SK-N-SH (cell line): ENCODE data around the gene GRIA1. TPM values are rescaled to one million over a fixed set of nuclear protein-coding genes. Genes with fewer than 3 reads are reported as not detected.

Experiments
- CTCF ChIA-PET: fragments of 300-600, 350-600 bp; formaldehyde crosslinking; extraction: SDS; loops from one replicate; lab custom pipeline; 2021; lab: Yijun Ruan, JAX
- POLR2A ChIA-PET: fragments of 350-600 bp; sonication (Branson Sonifier 250); formaldehyde crosslinking; extraction: SDS; loops from one replicate; lab custom pipeline; 2020; ENCODE audit warnings: antibody characterized with exemption, inconsistent platforms; lab: Yijun Ruan, JAX
- DNase-seq: peaks from one replicate; pipeline ENCODE4 v3.0.0; 2012
- H2AFZ ChIP-seq: fragments of 200-600 bp; sonication (generic); 2 replicates; pipeline ENCODE4 v1.8.1; 2016; ENCODE audit warnings: antibody characterized with exemption, mild to moderate bottlenecking, low read depth
- H3F3A ChIP-seq: fragments of 200-600 bp; sonication (generic); replicated peaks from 2 replicates; pipeline ENCODE3; 2016; ENCODE audit warnings: antibody characterized with exemption, mild to moderate bottlenecking; ENCODE audit not compliant: insufficient read depth
- H3K27ac ChIP-seq, 2 experiments: fragments of 200-500 bp in 1 of 2; fragments of 200-600 bp in 1 of 2; sonication (Bioruptor generic) in 1 of 2; sonication (generic), shearing (Covaris generic) in 1 of 2; 2 replicates each; pipeline versions ENCODE4 v1.5.1 to v1.6.1; 2014 to 2016; ENCODE audit warnings: low read depth in 2 of 2, inconsistent platforms in 1 of 2, low read length in 1 of 2, mild to moderate bottlenecking in 1 of 2, mixed read lengths in 1 of 2
- H3K27me3 ChIP-seq: fragments of 200-600 bp; sonication (generic), shearing (Covaris generic); 2 replicates; pipeline ENCODE4 v1.6.1; 2016; ENCODE audit warnings: mixed run types; ENCODE audit not compliant: insufficient read depth
- H3K36me3 ChIP-seq, 2 experiments: fragments of 200-500 bp in 1 of 2; fragments of 200-600 bp in 1 of 2; sonication (Bioruptor generic) in 1 of 2; sonication (generic) in 1 of 2; replicated peaks in 1 of 2; 2 replicates each; pipeline versions ENCODE3 to v1.5.1; 2014 to 2016; ENCODE audit warnings: low read length in 1 of 2, mild to moderate bottlenecking in 1 of 2; ENCODE audit not compliant: insufficient read depth in 2 of 2, control insufficient read depth in 1 of 2
- H3K4me1 ChIP-seq, 2 experiments: fragments of 200-500 bp in 1 of 2; fragments of 200-600 bp in 1 of 2; sonication (Bioruptor generic) in 1 of 2; sonication (generic), shearing (Covaris generic) in 1 of 2; 2 replicates each; pipeline versions ENCODE4 v1.5.1 to v1.6.1; 2014 to 2016; ENCODE audit warnings: low read depth in 1 of 2, low read length in 1 of 2, mixed run types in 1 of 2; ENCODE audit not compliant: insufficient read depth in 2 of 2, control insufficient read depth in 1 of 2
- H3K4me2 ChIP-seq: fragments of 200-600 bp; sonication (generic), shearing (Covaris generic); 2 replicates; pipeline ENCODE4 v1.6.1; 2017; ENCODE audit warnings: mixed run types
- H3K4me3 ChIP-seq, 2 experiments: fragments of 200-500 bp in 1 of 2; fragments of 200-600 bp in 1 of 2; sonication (Bioruptor generic) in 1 of 2; sonication (generic), shearing (Covaris generic) in 1 of 2; 2 replicates each; pipeline versions ENCODE4 v1.5.1 to v1.8.1; 2014 to 2016; ENCODE audit warnings: low read depth in 2 of 2, inconsistent platforms in 1 of 2, low read length in 1 of 2, mild to moderate bottlenecking in 1 of 2, mixed read lengths in 1 of 2, moderate library complexity in 1 of 2
- H3K79me2 ChIP-seq: fragments of 200-600 bp; sonication (generic); 2 replicates; pipeline ENCODE4 v1.8.1; 2017; ENCODE audit warnings: mild to moderate bottlenecking; ENCODE audit not compliant: insufficient read depth
- H3K9ac ChIP-seq: fragments of 200-600 bp; sonication (generic); 2 replicates; pipeline ENCODE4 v1.6.1; 2017; ENCODE audit warnings: mixed run types
- H3K9me2 ChIP-seq: fragments of 200-600 bp; sonication (generic); 2 replicates; pipeline ENCODE4 v1.6.1; 2017; ENCODE audit warnings: mixed run types
- H3K9me3 ChIP-seq: fragments of 200-600 bp; sonication (generic); 2 replicates; pipeline ENCODE4 v1.6.1; 2017; ENCODE audit warnings: mixed run types, mild to moderate bottlenecking, moderate library complexity
- H4K20me1 ChIP-seq: fragments of 200-600 bp; sonication (generic); 2 replicates; pipeline ENCODE4 v1.6.1; 2017; ENCODE audit warnings: mild to moderate bottlenecking, mixed run types; ENCODE audit not compliant: insufficient read depth
- CHD2 ChIP-seq: fragments of 150-350 bp; IDR thresholded peaks from 2 replicates; pipeline ENCODE4 v1.6.1; 2018; ENCODE audit warnings: low read length; ENCODE audit not compliant: partially characterized antibody
- FOSL2 ChIP-seq: IDR thresholded peaks from 2 replicates; pipeline ENCODE4 v1.4.0; 2012; ENCODE audit warnings: low read depth, mild to moderate bottlenecking, moderate library complexity, borderline replicate concordance
- GABPA ChIP-seq: IDR thresholded peaks from 2 replicates; pipeline ENCODE4 v1.4.0; 2012; ENCODE audit warnings: low read depth, mild to moderate bottlenecking
- GATA2 ChIP-seq: sonication (generic); formaldehyde crosslinking; IDR thresholded peaks from 2 replicates; pipeline ENCODE4 v1.5.0; 2020; ENCODE audit warnings: mild to moderate bottlenecking, missing genetic modification reagents
- NFIC ChIP-seq: IDR thresholded peaks from 2 replicates; pipeline ENCODE4 v1.4.0; 2012; ENCODE audit warnings: borderline replicate concordance
- NRF1 ChIP-seq: IDR thresholded peaks from 2 replicates; pipeline ENCODE4 v1.6.1; 2012; ENCODE audit warnings: low read depth, mild to moderate bottlenecking, low read length
- PBX3 ChIP-seq: IDR thresholded peaks from 2 replicates; pipeline ENCODE4; 2012
- RAD21 ChIP-seq: IDR thresholded peaks from 2 replicates; pipeline ENCODE4 v1.6.1; 2012; ENCODE audit warnings: mild to moderate bottlenecking, low read length
- RXRA ChIP-seq: IDR thresholded peaks from 2 replicates; pipeline ENCODE4 v1.4.0; 2012; ENCODE audit warnings: low read depth, mild to moderate bottlenecking, borderline replicate concordance
- SMC3 ChIP-seq: IDR thresholded peaks from 2 replicates; pipeline ENCODE4 v1.6.1; 2012; ENCODE audit warnings: low read depth, low read length, improper control_type of control experiment
- TCF12 ChIP-seq: IDR thresholded peaks from 2 replicates; pipeline ENCODE4 v1.4.0; 2012
- WGBS: methylation state at CpG from one replicate; pipeline ENCODE4 v1.1.6; 2017; ENCODE audit warnings: low lambda C conversion rate; 5-methylcytosine and 5-hydroxymethylcytosine counted together
- polyA plus RNA-seq, 3 experiments: library from polyadenylated mRNA; depleted of rRNA; stranded (reverse); fragments of >200 nt; gene quantifications; 2 replicates each; pipeline ENCODE4 v1.2.3, GENCODE V29; 2012

GRIA1 gene
- polyA plus RNA-seq, 1 of the 3 experiments (the other 2 are of a cell fraction) = 0.35 TPM

GRCh38 chr5:153823036-153823435, 332.6 kb downstream of the GRIA1 start:
- no peak overlapping the region for H3K4me2 ChIP-seq
- TF ChIP-seq FOSL2 = 0 out of 2 replicates have a peak, but pooled peaks have one; percentile 16
- peak; percentile 37; the same call in 1 of the 2 replicates for TF ChIP-seq PBX3
- no peak for TF ChIP-seq RXRA
- TF ChIP-seq, all 33 proteins: peak for 2
- 24% methylated on average over 3 of the region's 3 CpGs for WGBS
- CTCF ChIA-PET = no interaction called here
- Histone ChIP-seq H3K36me3 (no peaks in the 10 kb centered on the region), H3K27me3 (no peaks in the 10 kb centered on the region), H3K79me2 (no peaks in the 10 kb centered on the region), H2AFZ (no peak overlapping the region), H3K9ac (no peak overlapping the region), H3K9me3 (no peaks in the 10 kb centered on the region), H3K4me1 (peaks cover 4 to 10% of the 10 kb centered on the region in 2 experiments; a peak in 2 of 4 replicates), H3K27ac (no peak overlapping the region; a peak in 1 of 4 replicates), H3F3A (no peaks in the 10 kb centered on the region), H3K9me2 (no peaks in the 10 kb centered on the region), H4K20me1 (no peaks in the 10 kb centered on the region), H3K4me3 (no peak overlapping the region)
- DNase-seq = no peak
- POLR2A ChIA-PET = no interaction called here

GRCh38 chr5:153824909-153825308, 334.4 kb downstream of the GRIA1 start:
- Histone ChIP-seq H2AFZ (no peak overlapping the region), H3K27me3 (no peaks in the 10 kb centered on the region), H3K4me3 (no peak overlapping the region), H3F3A (no peaks in the 10 kb centered on the region), H3K9ac (no peak overlapping the region), H3K27ac (no peak overlapping the region), H3K9me2 (no peaks in the 10 kb centered on the region), H3K79me2 (no peaks in the 10 kb centered on the region), H4K20me1 (no peaks in the 10 kb centered on the region), H3K9me3 (no peaks in the 10 kb centered on the region), H3K36me3 (no peaks in the 10 kb centered on the region), H3K4me1 (peaks cover 0 to 4% of the 10 kb centered on the region in 2 experiments; a peak in 1 of 4 replicates), H3K4me2 (no peak overlapping the region)
- 64% methylated on average over 6 of the region's 6 CpGs for WGBS
- ChIA-PET POLR2A (no interaction called here), CTCF (no interaction called here)
- TF ChIP-seq FOSL2 = peak; percentile 61; the same call in 1 of the 2 replicates
- no peak for TF ChIP-seq GABPA
- TF ChIP-seq TCF12 = peak; percentile 13; the same call in 1 of the 2 replicates
- no peak for TF ChIP-seq NRF1
- TF ChIP-seq CHD2 = no peak
- no peak for TF ChIP-seq NFIC
- no peak for DNase-seq

- Histone ChIP-seq H3K9ac (no peak overlapping the region), H2AFZ (no peak overlapping the region), H3K4me3 (no peak overlapping the region), H3K9me2 (no peaks in the 10 kb centered on the region), H3F3A (no peaks in the 10 kb centered on the region), H3K27me3 (no peaks in the 10 kb centered on the region), H3K36me3 (no peaks in the 10 kb centered on the region), H3K9me3 (no peaks in the 10 kb centered on the region), H3K79me2 (no peaks in the 10 kb centered on the region), H3K4me2 (no peak overlapping the region), H3K4me1 (peaks cover 0 to 4% of the 10 kb centered on the region in 2 experiments; a peak in 1 of 4 replicates), H3K27ac (no peak overlapping the region), H4K20me1 (no peaks in the 10 kb centered on the region)
- CTCF ChIA-PET = interaction anchor here (0.9 to 1.3 kb wide), 2 partner anchors 29 to 137 kb away, joined by 3 to 5 read pairs; no protein-coding TSS in a partner anchor
- POLR2A ChIA-PET = no interaction called here
- no peak for DNase-seq
- TF ChIP-seq CHD2 (no peak), RAD21 (peak; percentile 37), GATA2 (CRISPR knock-in tag) (no peak), SMC3 (peak; percentile 19; the same call in 1 of the 2 replicates)
- 66% methylated on average over 4 of the region's 4 CpGs for whole genome bisulfite sequencing
These were observed 336.9 kb downstream of the GRIA1 start for GRCh38 chr5:153827397-153827796.
